HG03064 (cell line): ENCODE results near the gene ADAMTS9.

Experiments used
- ATAC-seq: cut with Tn5 transposase; IDR thresholded peaks from one replicate; pipeline ENCODE4 v1.9.1; 2021; ENCODE audit warnings: low read depth; ENCODE audit not compliant: unreplicated experiment

ADAMTS9 gene

GRCh38 chr3:64495781-64496334 is 191.9 kb downstream of the ADAMTS9 start:
- ATAC-seq: no peak

- no peak for ATAC-seq
Measured at GRCh38 chr3:64495121-64495780, 192.5 kb downstream of the ADAMTS9 start.

GRCh38 chr3:64494526-64494925 is 193.3 kb downstream of the ADAMTS9 start:
- no peak for ATAC-seq

GRCh38 chr3:64493149-64493548 is 194.7 kb downstream of the ADAMTS9 start:
- ATAC-seq: no peak

GRCh38 chr3:64491843-64492242 is 196.0 kb downstream of the ADAMTS9 start:
- ATAC-seq: no peak

- ATAC-seq: no peak
Measured at GRCh38 chr3:64490180-64490724, 197.5 kb downstream of the ADAMTS9 start.

GRCh38 chr3:64489361-64490044 is 198.3 kb downstream of the ADAMTS9 start:
- ATAC-seq: no peak

GRCh38 chr3:64488939-64489338 is 198.9 kb downstream of the ADAMTS9 start:
- no peak for ATAC-seq

GRCh38 chr3:64484289-64484992 is 203.4 kb downstream of the ADAMTS9 start:
- ATAC-seq: peak; percentile 96

GRCh38 chr3:64483467-64483866 is 204.3 kb downstream of the ADAMTS9 start:
- no peak for ATAC-seq

- no peak for ATAC-seq
Measured at GRCh38 chr3:64475037-64475436, 212.8 kb downstream of the ADAMTS9 start.

- no peak for ATAC-seq
Measured at GRCh38 chr3:64473466-64473865, 214.3 kb downstream of the ADAMTS9 start.

- ATAC-seq: no peak
Measured at GRCh38 chr3:64470436-64470835, 217.4 kb downstream of the ADAMTS9 start.

GRCh38 chr3:64467255-64467944 is 220.4 kb downstream of the ADAMTS9 start:
- no peak for ATAC-seq
